ENCODE results near the gene CTDSP2. TPM values are rescaled to one million over a fixed set of nuclear protein-coding genes. Genes with fewer than 3 reads are reported as not detected.

CTDSP2 gene
- total RNA-seq, 2 donors from 2014 or later = 131 to 200 TPM

- no peak overlapping the region for H3K4me3 ChIP-seq
- peaks cover 10% of the 10 kb centered on the region for H3K4me1 ChIP-seq
- intact Hi-C loops (cut with DNase I) = no loop called here
- DNase-seq = no peak
- no peak overlapping the region for H3K9ac ChIP-seq (ENCODE audit: low read depth in 2 of 2, low read length in 2 of 2)
- no peaks in the 10 kb centered on the region for H3K9me3 ChIP-seq
- peaks cover 4% of the 10 kb centered on the region for H3K36me3 ChIP-seq
- no peaks in the 10 kb centered on the region for H3K27me3 ChIP-seq
- H3K27ac ChIP-seq = peak overlapping the region; percentile 28
- TF ChIP-seq CTCF (IDR thresholded peaks at IDR 0.05) = no peak
Measured at GRCh38 chr12:57816855-57817151, 29.7 kb downstream of the CTDSP2 start.

GRCh38 chr12:57816001-57816854, 30.3 kb downstream of the CTDSP2 start:
- no peak overlapping the region for H3K4me3 ChIP-seq
- H3K27me3 ChIP-seq = no peaks in the 10 kb centered on the region
- TF ChIP-seq CTCF (IDR thresholded peaks at IDR 0.05) = no peak
- H3K4me1 ChIP-seq = peaks cover 10% of the 10 kb centered on the region
- DNase-seq = no peak
- H3K9ac ChIP-seq (ENCODE audit: low read depth in 2 of 2, low read length in 2 of 2) = no peak overlapping the region
- no peaks in the 10 kb centered on the region for H3K9me3 ChIP-seq
- H3K27ac ChIP-seq = no peak overlapping the region
- H3K36me3 ChIP-seq = peaks cover 4% of the 10 kb centered on the region
- intact Hi-C loops (cut with DNase I) = no loop called here

- Histone ChIP-seq H3K36me3 (peaks cover under 1% of the 10 kb centered on the region), H3K27ac (no peak overlapping the region), H3K4me1 (peaks cover 10% of the 10 kb centered on the region), H3K9ac (ENCODE audit: low read depth in 2 of 2, low read length in 2 of 2) (no peak overlapping the region), H3K27me3 (no peaks in the 10 kb centered on the region), H3K9me3 (no peaks in the 10 kb centered on the region), H3K4me3 (no peak overlapping the region)
- no peak for TF ChIP-seq CTCF (IDR thresholded peaks at IDR 0.05)
- no peak for DNase-seq
- intact Hi-C loops (cut with DNase I) = no loop called here
Measured at GRCh38 chr12:57815177-57816000, 31.1 kb downstream of the CTDSP2 start.

GRCh38 chr12:57813971-57814772, 32.4 kb downstream of the CTDSP2 start:
- no peaks in the 10 kb centered on the region for H3K9me3 ChIP-seq
- H3K27ac ChIP-seq = no peak overlapping the region
- H3K4me1 ChIP-seq = peaks cover 10% of the 10 kb centered on the region
- no peak for DNase-seq
- intact Hi-C loops (cut with DNase I) = no loop called here
- H3K27me3 ChIP-seq = no peaks in the 10 kb centered on the region
- no peak overlapping the region for H3K9ac ChIP-seq (ENCODE audit: low read depth in 2 of 2, low read length in 2 of 2)
- no peak overlapping the region for H3K4me3 ChIP-seq
- TF ChIP-seq CTCF (IDR thresholded peaks at IDR 0.05) = no peak
- H3K36me3 ChIP-seq = no peaks in the 10 kb centered on the region

Data from colonic mucosa (tissue), 4 donors.